Measurements from ENCODE around the gene NR4A3. TPM values are rescaled to one million over a fixed set of nuclear protein-coding genes. Genes with fewer than 3 reads are reported as not detected.

The NR4A3 gene
- total RNA-seq, 4 donors from 2014 or later = 0.64 to 5.9 (median 2.9) TPM

DNA sequence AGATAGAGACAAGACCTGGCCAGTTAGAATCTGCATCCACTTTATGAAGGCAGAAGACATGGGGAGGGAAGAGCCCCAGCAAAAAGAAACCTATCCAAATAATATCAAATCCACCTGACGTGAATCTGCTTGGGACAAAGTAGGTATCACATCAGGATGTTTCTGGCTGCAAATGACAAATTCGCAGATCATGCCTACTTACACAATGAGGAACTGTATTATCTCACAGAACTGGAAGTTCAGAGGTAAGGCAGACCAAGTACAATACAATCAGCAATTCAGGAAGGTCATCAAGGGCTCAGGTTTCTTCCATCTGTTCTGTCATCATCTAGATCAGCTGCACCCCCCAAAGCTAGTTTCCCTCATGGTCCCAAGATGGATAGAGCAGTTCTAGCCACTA, 13.2 kb upstream of the NR4A3 start:
- Histone ChIP-seq H3K9me3 (no peaks in the 10 kb centered on the region), H3K27me3 (no peaks in the 10 kb centered on the region), H3K4me3 (no peak overlapping the region), H3K36me3 (no peaks in the 10 kb centered on the region), H3K27ac (no peak overlapping the region), H3K4me1 (peaks cover 10% of the 10 kb centered on the region)
- 96% methylated on average over 2 of the region's 2 CpGs for WGBS
- no peak for DNase-seq (ENCODE audit: low spot score in 2 of 2)
- TF ChIP-seq EP300 (IDR thresholded peaks at IDR 0.05) (no peak), POLR2AphosphoS5 (IDR thresholded peaks at IDR 0.05) (no peak), POLR2A (IDR thresholded peaks at IDR 0.05) (no peak)
- TF ChIP-seq, protein P1, sequence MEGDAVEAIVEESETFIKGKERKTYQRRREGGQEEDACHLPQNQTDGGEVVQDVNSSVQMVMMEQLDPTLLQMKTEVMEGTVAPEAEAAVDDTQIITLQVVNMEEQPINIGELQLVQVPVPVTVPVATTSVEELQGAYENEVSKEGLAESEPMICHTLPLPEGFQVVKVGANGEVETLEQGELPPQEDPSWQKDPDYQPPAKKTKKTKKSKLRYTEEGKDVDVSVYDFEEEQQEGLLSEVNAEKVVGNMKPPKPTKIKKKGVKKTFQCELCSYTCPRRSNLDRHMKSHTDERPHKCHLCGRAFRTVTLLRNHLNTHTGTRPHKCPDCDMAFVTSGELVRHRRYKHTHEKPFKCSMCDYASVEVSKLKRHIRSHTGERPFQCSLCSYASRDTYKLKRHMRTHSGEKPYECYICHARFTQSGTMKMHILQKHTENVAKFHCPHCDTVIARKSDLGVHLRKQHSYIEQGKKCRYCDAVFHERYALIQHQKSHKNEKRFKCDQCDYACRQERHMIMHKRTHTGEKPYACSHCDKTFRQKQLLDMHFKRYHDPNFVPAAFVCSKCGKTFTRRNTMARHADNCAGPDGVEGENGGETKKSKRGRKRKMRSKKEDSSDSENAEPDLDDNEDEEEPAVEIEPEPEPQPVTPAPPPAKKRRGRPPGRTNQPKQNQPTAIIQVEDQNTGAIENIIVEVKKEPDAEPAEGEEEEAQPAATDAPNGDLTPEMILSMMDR (IDR thresholded peaks at IDR 0.05) = no peak

DNA sequence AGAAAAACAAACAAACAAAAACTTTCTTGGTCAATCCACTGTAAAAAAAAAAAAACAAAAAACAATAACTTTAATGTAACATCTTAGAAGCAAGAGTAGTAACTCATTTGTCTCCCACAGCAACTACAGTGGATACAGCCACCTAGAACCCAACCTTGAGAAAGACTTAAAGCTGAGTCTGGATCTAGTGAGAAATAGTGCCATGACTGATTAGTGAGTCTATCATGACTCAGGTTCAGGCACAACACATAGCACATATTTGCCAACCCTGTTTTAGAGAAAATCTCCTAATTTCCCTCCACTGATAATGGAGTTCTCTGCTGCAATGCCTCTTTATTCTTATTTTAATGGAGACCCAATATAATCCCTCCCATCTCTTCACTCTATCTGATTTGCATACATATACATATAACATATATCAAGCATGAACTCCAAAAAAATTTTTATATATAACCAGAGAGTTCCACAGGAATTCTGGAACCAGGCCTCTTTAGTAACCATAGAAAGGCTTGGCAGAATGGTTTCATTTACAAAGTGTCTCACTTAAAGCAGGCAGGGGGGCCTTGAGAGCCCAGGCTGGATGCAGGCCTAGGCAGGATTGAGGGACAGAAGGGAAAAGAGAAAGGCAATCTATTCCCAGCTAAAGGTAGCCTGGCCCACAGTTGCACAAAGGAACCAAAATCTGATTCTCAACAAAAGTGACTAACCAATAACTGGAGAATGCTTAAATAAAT, 11.9 kb upstream of the NR4A3 start:
- Histone ChIP-seq H3K36me3 (no peaks in the 10 kb centered on the region), H3K27me3 (no peaks in the 10 kb centered on the region), H3K27ac (no peak overlapping the region), H3K4me1 (peaks cover 10% of the 10 kb centered on the region), H3K9me3 (no peaks in the 10 kb centered on the region), H3K4me3 (no peak overlapping the region)
- no peak for DNase-seq (ENCODE audit: low spot score in 2 of 2)
- TF ChIP-seq POLR2AphosphoS5 (IDR thresholded peaks at IDR 0.05) (no peak), EP300 (IDR thresholded peaks at IDR 0.05) (no peak), POLR2A (IDR thresholded peaks at IDR 0.05) (no peak)
- TF ChIP-seq, protein P1 (IDR thresholded peaks at IDR 0.05) = no peak

DNA sequence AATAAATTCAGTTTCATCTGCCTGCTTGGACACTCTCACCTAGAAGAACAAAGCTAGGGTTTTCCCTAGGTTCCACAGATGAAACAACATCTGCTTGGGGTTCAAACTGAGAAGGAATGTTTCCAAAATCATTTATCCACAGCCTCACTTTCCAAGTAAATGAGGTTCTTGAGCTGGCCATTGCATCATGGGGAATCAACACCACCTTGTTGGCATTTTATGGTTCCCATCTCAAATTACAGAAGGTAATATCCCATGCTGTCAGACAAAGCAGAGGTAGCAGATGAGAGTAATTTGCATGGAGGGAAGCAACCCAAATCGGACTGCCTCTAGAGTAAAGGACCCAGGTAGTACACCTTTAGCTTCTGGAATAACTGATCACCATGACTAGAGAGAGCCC, 10.5 kb upstream of the NR4A3 start:
- peaks cover 10% of the 10 kb centered on the region for H3K4me1 ChIP-seq
- TF ChIP-seq POLR2A (IDR thresholded peaks at IDR 0.05) (no peak), EP300 (IDR thresholded peaks at IDR 0.05) (no peak), POLR2AphosphoS5 (IDR thresholded peaks at IDR 0.05) (no peak)
- TF ChIP-seq, protein P1 (IDR thresholded peaks at IDR 0.05) = no peak
- 31% methylated on average over 1 of the region's 1 CpG for WGBS
- H3K27ac ChIP-seq = no peak overlapping the region
- no peak for DNase-seq (ENCODE audit: low spot score in 2 of 2)
- H3K9me3 ChIP-seq = no peaks in the 10 kb centered on the region
- no peak overlapping the region for H3K4me3 ChIP-seq
- no peaks in the 10 kb centered on the region for H3K36me3 ChIP-seq
- H3K27me3 ChIP-seq = no peaks in the 10 kb centered on the region

DNA sequence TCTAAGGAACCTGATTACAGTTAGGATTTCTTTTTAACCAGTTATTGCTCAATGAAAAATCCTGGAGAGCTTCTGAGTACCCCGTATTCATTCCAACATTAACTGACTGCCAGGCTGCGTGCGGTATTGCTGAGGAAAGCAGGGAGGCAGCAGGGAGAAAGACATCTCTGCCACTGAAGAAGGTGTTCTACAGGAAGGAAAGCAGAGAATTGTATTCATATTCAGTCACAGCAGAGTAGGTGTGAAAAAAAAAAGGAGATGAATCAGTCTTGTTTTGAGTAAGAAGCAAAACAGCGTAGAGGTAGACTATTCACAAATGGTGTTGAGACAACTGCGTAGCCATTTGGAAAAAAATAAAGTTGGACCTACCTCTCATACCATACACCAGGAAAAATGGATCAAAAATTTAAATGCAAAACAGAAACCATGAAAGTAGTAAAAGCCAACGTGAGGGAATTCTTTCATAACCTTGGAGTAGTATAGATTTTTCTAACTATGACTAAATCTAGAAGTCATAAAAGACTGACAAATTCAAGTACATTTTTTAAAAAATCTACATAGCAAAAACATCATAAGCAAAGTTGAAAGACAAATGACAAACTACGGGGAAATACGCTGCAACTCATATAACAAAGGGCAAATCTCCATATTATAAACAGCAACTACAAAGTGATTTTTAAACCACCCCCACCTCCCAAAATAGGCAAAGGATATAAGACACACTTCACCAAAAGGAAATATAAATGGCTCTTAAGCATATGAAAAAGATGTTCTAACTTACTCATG, 9.9 kb upstream of the NR4A3 start:
- Histone ChIP-seq H3K36me3 (no peaks in the 10 kb centered on the region), H3K27me3 (no peaks in the 10 kb centered on the region), H3K4me1 (peaks cover 10% of the 10 kb centered on the region), H3K27ac (no peak overlapping the region), H3K9me3 (no peaks in the 10 kb centered on the region), H3K4me3 (no peak overlapping the region)
- WGBS = 86% methylated on average over 8 of the region's 8 CpGs
- no peak for DNase-seq (ENCODE audit: low spot score in 2 of 2)
- TF ChIP-seq EP300 (IDR thresholded peaks at IDR 0.05) (no peak), POLR2AphosphoS5 (IDR thresholded peaks at IDR 0.05) (no peak), POLR2A (IDR thresholded peaks at IDR 0.05) (no peak)
- TF ChIP-seq, protein P1 (IDR thresholded peaks at IDR 0.05) = no peak

DNA sequence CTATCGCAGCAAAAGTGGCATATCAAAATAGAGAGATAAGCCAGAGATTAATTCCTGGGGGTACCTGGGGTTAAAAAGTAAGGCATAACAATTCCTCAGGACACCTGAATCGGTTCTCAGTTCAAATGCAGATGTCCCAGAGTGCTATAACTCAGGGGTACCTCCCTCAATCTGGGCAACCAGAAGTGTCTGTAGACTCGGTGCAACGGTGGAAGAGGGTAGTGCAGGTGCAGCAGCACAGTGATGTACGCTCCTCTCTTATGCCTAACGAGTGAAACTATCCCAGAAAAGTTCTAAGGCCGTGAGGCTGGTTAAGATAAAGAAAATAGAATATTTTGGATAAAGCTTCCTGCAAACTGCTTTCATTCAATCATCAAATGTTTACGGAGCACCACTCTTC, 7.9 kb upstream of the NR4A3 start:
- Histone ChIP-seq H3K4me1 (no peaks in the 10 kb centered on the region), H3K4me3 (no peak overlapping the region), H3K9me3 (no peaks in the 10 kb centered on the region), H3K27me3 (no peaks in the 10 kb centered on the region), H3K36me3 (no peaks in the 10 kb centered on the region), H3K27ac (no peak overlapping the region)
- TF ChIP-seq, protein P1 (IDR thresholded peaks at IDR 0.05) = no peak
- TF ChIP-seq POLR2AphosphoS5 (IDR thresholded peaks at IDR 0.05) (no peak), POLR2A (IDR thresholded peaks at IDR 0.05) (no peak), EP300 (IDR thresholded peaks at IDR 0.05) (no peak)
- 94% methylated on average over 8 of the region's 8 CpGs for WGBS
- DNase-seq (ENCODE audit: low spot score in 2 of 2) = no peak
